AG10803 (cell line): ENCODE measurements around the gene SCAP.
A peak's percentile ranks its signal among the peaks of the same experiment; 100 is the strongest.

Source experiments
- DNase-seq: peaks from one replicate; pipeline ENCODE4 v3.0.0; 2010; ENCODE audit warnings: low read depth
- H3K4me3 ChIP-seq: 2 replicates; pipeline ENCODE4 v1.5.1; 2011; ENCODE audit warnings: mild to moderate bottlenecking, low read length, control low read depth
- CTCF ChIP-seq: conservative IDR thresholded peaks from 2 replicates; pipeline ENCODE4 v1.5.1; 2011; ENCODE audit warnings: mild to moderate bottlenecking, low read length, control low read depth, inconsistent platforms

Gene SCAP

GRCh38 chr3:47419083-47420043 lies 56.4 kb downstream of the SCAP start:
- no peak overlapping the region for H3K4me3 ChIP-seq
- no peak for DNase-seq
- TF ChIP-seq CTCF = no peak

- TF ChIP-seq CTCF = 0 out of 2 replicates have a peak, but pooled peaks have one; percentile 7
- no peak overlapping the region for H3K4me3 ChIP-seq
- DNase-seq = no peak
These were observed 57.3 kb downstream of the SCAP start for GRCh38 chr3:47418167-47419082.

GRCh38 chr3:47416041-47416440 lies 59.7 kb downstream of the SCAP start:
- no peak for DNase-seq
- H3K4me3 ChIP-seq = no peak overlapping the region

GRCh38 chr3:47414666-47415587 lies 60.8 kb downstream of the SCAP start:
- DNase-seq = no peak
- TF ChIP-seq CTCF = no peak
- no peak overlapping the region for H3K4me3 ChIP-seq

More at GRCh38 chr3:47416041-47416440, 59.7 kb downstream of the SCAP start:
- TF ChIP-seq CTCF = no peak

GRCh38 chr3:47414161-47414564 lies 61.6 kb downstream of the SCAP start:
- no peak overlapping the region for H3K4me3 ChIP-seq
- no peak for TF ChIP-seq CTCF
- DNase-seq = no peak

GRCh38 chr3:47413751-47414150 lies 62.0 kb downstream of the SCAP start:
- TF ChIP-seq CTCF = no peak
- H3K4me3 ChIP-seq = no peak overlapping the region
- no peak for DNase-seq
